Measurements from ENCODE around the gene YEATS2.

The YEATS2 gene

GRCh38 chr3:183789826-183790225 is 92.2 kb downstream of the YEATS2 start:
- no peak for DNase-seq (ENCODE audit: low read depth)
- no peak overlapping the region for H3K4me3 ChIP-seq (ENCODE audit: low read depth, low read length)
- no peak for TF ChIP-seq CTCF (IDR thresholded peaks at IDR 0.05; ENCODE audit: insufficient read depth, low read depth, low read length, missing control alignments)

GRCh38 chr3:183790700-183791099 is 93.1 kb downstream of the YEATS2 start:
- H3K4me3 ChIP-seq (ENCODE audit: low read depth, low read length), result no peak overlapping the region
- no peak for TF ChIP-seq CTCF (IDR thresholded peaks at IDR 0.05; ENCODE audit: insufficient read depth, low read depth, low read length, missing control alignments)
- DNase-seq (ENCODE audit: low read depth), result no peak

GRCh38 chr3:183792976-183793375 is 95.4 kb downstream of the YEATS2 start:
- DNase-seq (ENCODE audit: low read depth), result no peak
- H3K4me3 ChIP-seq (ENCODE audit: low read depth, low read length), result no peak overlapping the region
- TF ChIP-seq CTCF (IDR thresholded peaks at IDR 0.05; ENCODE audit: insufficient read depth, low read depth, low read length, missing control alignments), result no peak

GRCh38 chr3:183794452-183794851 is 96.9 kb downstream of the YEATS2 start:
- TF ChIP-seq CTCF (IDR thresholded peaks at IDR 0.05; ENCODE audit: insufficient read depth, low read depth, low read length, missing control alignments), result no peak
- no peak for DNase-seq (ENCODE audit: low read depth)
- H3K4me3 ChIP-seq (ENCODE audit: low read depth, low read length), result no peak overlapping the region

- DNase-seq (ENCODE audit: low read depth), result no peak
- no peak overlapping the region for H3K4me3 ChIP-seq (ENCODE audit: low read depth, low read length)
- TF ChIP-seq CTCF (IDR thresholded peaks at IDR 0.05; ENCODE audit: insufficient read depth, low read depth, low read length, missing control alignments), result no peak
These were observed 98.8 kb downstream of the YEATS2 start for GRCh38 chr3:183796372-183796771.

- DNase-seq (ENCODE audit: low read depth), result no peak
- H3K4me3 ChIP-seq (ENCODE audit: low read depth, low read length), result no peak overlapping the region
- TF ChIP-seq CTCF (IDR thresholded peaks at IDR 0.05; ENCODE audit: insufficient read depth, low read depth, low read length, missing control alignments), result no peak
These were observed 100.4 kb downstream of the YEATS2 start for GRCh38 chr3:183797996-183798395.

GRCh38 chr3:183799461-183799860 is 101.9 kb downstream of the YEATS2 start:
- no peak for TF ChIP-seq CTCF (IDR thresholded peaks at IDR 0.05; ENCODE audit: insufficient read depth, low read depth, low read length, missing control alignments)
- no peak for DNase-seq (ENCODE audit: low read depth)
- H3K4me3 ChIP-seq (ENCODE audit: low read depth, low read length), result no peak overlapping the region
